B cell (primary cell): ENCODE data around the gene TCF7L1. TPM values are rescaled to one million over a fixed set of nuclear protein-coding genes. Genes with fewer than 3 reads are reported as not detected.

ENCODE experiments used
- ATAC-seq: fragments of 200-7000 bp; cut with Tn5 transposase; one replicate; pipeline ENCODE4 v1.10.0; 2021; ENCODE audit warnings: low read depth, mild to moderate bottlenecking, moderate number of reproducible peaks, moderate library complexity
- CTCF ChIA-PET: fragments of 350-600 bp; sonication (Branson Sonifier 250); formaldehyde crosslinking; loops from one replicate; lab custom pipeline; 2021; ENCODE audit warnings: antibody characterized with exemption, inconsistent platforms; lab: Charles Lee
- POLR2A ChIA-PET: fragments of 350-600 bp; sonication (Branson Sonifier 250); formaldehyde crosslinking; loops from one replicate; lab custom pipeline; 2021; ENCODE audit warnings: antibody characterized with exemption; lab: Charles Lee
- DNase-seq: peaks from one replicate; pipeline ENCODE4 v3.0.0; 2013
- H2AFZ ChIP-seq: 2 replicates; pipeline ENCODE4 v1.6.1; 2012; ENCODE audit warnings: mild to moderate bottlenecking, low read depth, low read length; ENCODE audit not compliant: insufficient read depth, poor library complexity, severe bottlenecking
- H3K27ac ChIP-seq, 2 donors: 1 replicate in 1 of 2; 2 replicates in 1 of 2; pipeline ENCODE4 v1.5.1; 2012 to 2013; ENCODE audit warnings: low read length in 2 of 2, mild to moderate bottlenecking in 2 of 2, moderate library complexity in 1 of 2
- H3K27me3 ChIP-seq, 4 experiments: fragments of 200-600 bp in 1 of 4; sonication (generic) in 1 of 4; replicated peaks in 1 of 4; 1 replicate in 2 of 4; 2 replicates in 2 of 4; pipeline versions ENCODE4 v1.6.1 to v1.7.0; 2013 to 2016; ENCODE audit warnings: low read length in 3 of 4, mild to moderate bottlenecking in 2 of 4, mixed read lengths in 1 of 4, moderate library complexity in 1 of 4; ENCODE audit not compliant: insufficient read depth in 4 of 4, control insufficient read depth in 3 of 4; ENCODE audit errors: control extremely low read depth in 1 of 4
- H3K36me3 ChIP-seq, 2 experiments: replicated peaks in 1 of 2; 1 replicate in 1 of 2; 2 replicates in 1 of 2; pipeline versions ENCODE4 v1.6.1 to v1.7.1; 2013; ENCODE audit warnings: low read length in 1 of 2; ENCODE audit not compliant: insufficient read depth in 2 of 2, control insufficient read depth in 1 of 2; ENCODE audit errors: control extremely low read depth in 1 of 2, extremely low read depth in 1 of 2
- H3K4me1 ChIP-seq, 2 donors: fragments of 200-600 bp in 1 of 2; sonication (generic) in 1 of 2; 1 replicate in 1 of 2; 2 replicates in 1 of 2; pipeline versions ENCODE4 v1.5.1 to v1.6.1; 2013 to 2017; ENCODE audit warnings: low read length in 2 of 2; ENCODE audit not compliant: control insufficient read depth in 2 of 2, insufficient read depth in 2 of 2
- H3K4me2 ChIP-seq: replicated peaks from 2 replicates; pipeline ENCODE3; 2012; ENCODE audit warnings: mild to moderate bottlenecking, low read depth, low read length; ENCODE audit not compliant: poor library complexity, severe bottlenecking
- H3K4me3 ChIP-seq, 5 experiments: fragments of 200-600 bp in 1 of 5; sonication (generic) in 1 of 5; 1 replicate in 3 of 5; 2 replicates in 2 of 5; pipeline versions ENCODE4 v1.5.1 to v1.7.0; 2011 to 2016; ENCODE audit warnings: low read length in 4 of 5, mild to moderate bottlenecking in 4 of 5, low read depth in 2 of 5, control low read depth in 1 of 5, moderate library complexity in 1 of 5; ENCODE audit not compliant: insufficient read depth in 1 of 5; ENCODE audit errors: control extremely low read depth in 1 of 5, extremely low read depth in 1 of 5
- H3K79me2 ChIP-seq: fragments of 200-600 bp; sonication (generic); one replicate; pipeline ENCODE4 v1.6.0; 2016; ENCODE audit warnings: low read length; ENCODE audit not compliant: control insufficient read depth, insufficient read depth
- H3K9ac ChIP-seq: fragments of 200-600 bp; sonication (generic); 2 replicates; pipeline ENCODE4 v1.6.1; 2017; ENCODE audit warnings: mild to moderate bottlenecking, low read length, moderate library complexity
- H3K9me3 ChIP-seq, 3 donors: one replicate each; pipeline versions ENCODE4 v1.6.1 to v1.7.1; 2013; ENCODE audit warnings: low read length in 2 of 3; ENCODE audit not compliant: control insufficient read depth in 2 of 3, insufficient read depth in 1 of 3; ENCODE audit errors: control extremely low read depth in 1 of 3
- H4K20me1 ChIP-seq: 2 replicates; pipeline ENCODE4 v1.6.0; 2012; ENCODE audit warnings: mild to moderate bottlenecking, low read length; ENCODE audit not compliant: insufficient read depth, control insufficient read depth, poor library complexity, severe bottlenecking
- H3K27ac Mint-ChIP-seq: one replicate; pipeline ENCODE4 v1.8.0; 2021; ENCODE audit warnings: mixed read lengths
- H3K27me3 Mint-ChIP-seq: one replicate; pipeline ENCODE4 v1.8.0; 2021; ENCODE audit warnings: mixed read lengths
- H3K4me1 Mint-ChIP-seq: one replicate; pipeline ENCODE4 v1.8.0; 2021; ENCODE audit warnings: mixed read lengths
- H3K4me3 Mint-ChIP-seq: one replicate; pipeline ENCODE4 v1.8.0; 2021; ENCODE audit warnings: mixed read lengths
- H3K9me3 Mint-ChIP-seq: one replicate; pipeline ENCODE4 v1.8.0; 2022; ENCODE audit warnings: mixed read lengths; ENCODE audit not compliant: insufficient read depth
- EZH2 ChIP-seq: IDR thresholded peaks from 2 replicates; pipeline ENCODE4 v1.6.1; 2012; ENCODE audit warnings: borderline replicate concordance, low read depth, mild to moderate bottlenecking, moderate library complexity, low read length; ENCODE audit not compliant: insufficient read depth, poor library complexity, severe bottlenecking
- WGBS: methylation state at CpG from one replicate; pipeline ENCODE4 v1.1.5; 2013; ENCODE audit warnings: missing lambda C conversion rate; ENCODE audit not compliant: insufficient coverage; 5-methylcytosine and 5-hydroxymethylcytosine counted together
- intact Hi-C: fragments of 100-400 bp; cut with micrococcal nuclease; formaldehyde crosslinking; loops from one replicate; pipeline ENCODE4 v1.10.0; 2022
- polyA plus RNA-seq: library from polyadenylated mRNA; depleted of rRNA; stranded (reverse); fragments of >200 nt; gene quantifications from 2 replicates; pipeline ENCODE4 v1.2.3, GENCODE V29; 2012
- total RNA-seq, 2 donors: library from RNA; stranded (reverse); fragments of 120-200 nt in 1 of 2; gene quantifications; 1 replicate in 1 of 2; 2 replicates in 1 of 2; pipeline versions ENCODE4 v1.2.3 to v1.2.4, GENCODE V29; 2013 to 2022
- TF ChIP-seq, protein P1 (sequence below): fragments of 200-600 bp; IDR thresholded peaks from one replicate; pipeline ENCODE4 v1.8.0; 2022; ENCODE audit warnings: antibody characterized with exemption, mild to moderate bottlenecking

Gene TCF7L1
- total and polyA plus RNA-seq, 2 donors (not counting 1 experiment from before 2014, with no cell fraction given): 0.67 to 0.81 TPM

DNA sequence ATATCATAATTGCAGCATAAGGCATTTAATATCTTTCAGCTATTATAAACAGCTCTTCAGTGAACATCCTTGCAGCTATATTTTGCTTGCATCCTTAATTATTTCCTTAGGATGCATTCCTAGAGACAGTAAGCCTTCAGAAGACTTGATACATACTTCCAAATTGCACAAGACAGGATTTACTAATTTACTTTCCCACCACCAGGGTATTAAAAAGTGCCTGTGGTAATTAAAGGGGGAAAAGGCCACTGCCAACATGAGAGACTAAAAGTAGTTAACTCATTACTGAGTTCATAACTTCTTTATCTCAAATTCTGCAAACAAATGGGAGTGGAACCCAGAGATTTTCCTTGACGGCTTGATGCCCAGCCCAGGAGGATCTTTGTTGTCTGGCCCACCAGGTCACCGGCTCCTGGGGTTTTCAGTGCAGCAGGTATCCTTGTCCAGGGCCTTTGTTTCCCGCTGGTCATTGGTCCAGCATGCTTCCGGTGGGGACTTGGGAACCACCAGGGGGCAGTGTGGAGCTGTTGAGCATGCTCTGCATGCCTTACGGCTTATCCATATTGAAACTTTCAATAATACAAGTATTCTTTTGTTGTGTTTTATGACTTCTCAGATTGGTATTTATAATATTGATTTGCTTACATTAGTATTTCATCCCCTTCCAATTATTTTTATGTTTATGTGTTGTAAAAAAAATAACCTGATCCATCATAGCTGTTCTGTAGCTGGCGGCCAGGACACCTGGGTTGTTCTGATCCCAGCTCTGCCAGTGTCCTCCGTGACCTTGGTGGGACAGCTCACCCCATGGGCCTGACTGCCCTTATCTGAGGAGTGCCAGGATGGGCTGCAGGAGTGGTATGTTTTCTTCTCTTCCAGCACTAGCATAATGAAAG is 133.2 kb downstream of the TCF7L1 start:
- Mint-ChIP-seq H3K27me3 (peaks cover 36% of the 10 kb centered on the region), H3K27ac (no peak overlapping the region), H3K4me1 (no peaks in the 10 kb centered on the region), H3K9me3 (no peaks in the 10 kb centered on the region), H3K4me3 (no peak overlapping the region)
- DNase-seq (peak; percentile 56), ATAC-seq (no peak)
- TF ChIP-seq, protein P1, sequence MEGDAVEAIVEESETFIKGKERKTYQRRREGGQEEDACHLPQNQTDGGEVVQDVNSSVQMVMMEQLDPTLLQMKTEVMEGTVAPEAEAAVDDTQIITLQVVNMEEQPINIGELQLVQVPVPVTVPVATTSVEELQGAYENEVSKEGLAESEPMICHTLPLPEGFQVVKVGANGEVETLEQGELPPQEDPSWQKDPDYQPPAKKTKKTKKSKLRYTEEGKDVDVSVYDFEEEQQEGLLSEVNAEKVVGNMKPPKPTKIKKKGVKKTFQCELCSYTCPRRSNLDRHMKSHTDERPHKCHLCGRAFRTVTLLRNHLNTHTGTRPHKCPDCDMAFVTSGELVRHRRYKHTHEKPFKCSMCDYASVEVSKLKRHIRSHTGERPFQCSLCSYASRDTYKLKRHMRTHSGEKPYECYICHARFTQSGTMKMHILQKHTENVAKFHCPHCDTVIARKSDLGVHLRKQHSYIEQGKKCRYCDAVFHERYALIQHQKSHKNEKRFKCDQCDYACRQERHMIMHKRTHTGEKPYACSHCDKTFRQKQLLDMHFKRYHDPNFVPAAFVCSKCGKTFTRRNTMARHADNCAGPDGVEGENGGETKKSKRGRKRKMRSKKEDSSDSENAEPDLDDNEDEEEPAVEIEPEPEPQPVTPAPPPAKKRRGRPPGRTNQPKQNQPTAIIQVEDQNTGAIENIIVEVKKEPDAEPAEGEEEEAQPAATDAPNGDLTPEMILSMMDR: peak; percentile 95
- no peak for TF ChIP-seq EZH2
- no peaks in the 10 kb centered on the region for H3K36me3 ChIP-seq
- no peaks in the 10 kb centered on the region for H3K79me2 ChIP-seq
- 74% methylated on average over 4 of the region's 7 CpGs for WGBS
- H3K4me2 ChIP-seq: no peak overlapping the region
- intact Hi-C loops: loop anchor here (1.0 kb wide), 2 partner anchors 19 to 32 kb away; no protein-coding TSS in a partner anchor
- no peaks in the 10 kb centered on the region for H4K20me1 ChIP-seq
- CTCF ChIA-PET: interaction anchor here (0.6 to 9.3 kb wide), 12 partner anchors 9 to 613 kb away, joined by 3 to 91 read pairs (median 4); no protein-coding TSS in a partner anchor
- no peak overlapping the region for H3K27ac ChIP-seq
- H3K9ac ChIP-seq: no peak overlapping the region
- H3K4me1 ChIP-seq: no peaks in the 10 kb centered on the region
- POLR2A ChIA-PET: interaction anchor here (0.6 kb wide), 1 partner anchor 47 kb away, joined by 3 read pairs; no protein-coding TSS in a partner anchor
- no peaks in the 10 kb centered on the region for H3K9me3 ChIP-seq
- H2AFZ ChIP-seq: no peak overlapping the region
- H3K27me3 ChIP-seq: peaks cover 0 to 6% (median 1%) of the 10 kb centered on the region in 4 experiments
- no peak overlapping the region for H3K4me3 ChIP-seq

DNA sequence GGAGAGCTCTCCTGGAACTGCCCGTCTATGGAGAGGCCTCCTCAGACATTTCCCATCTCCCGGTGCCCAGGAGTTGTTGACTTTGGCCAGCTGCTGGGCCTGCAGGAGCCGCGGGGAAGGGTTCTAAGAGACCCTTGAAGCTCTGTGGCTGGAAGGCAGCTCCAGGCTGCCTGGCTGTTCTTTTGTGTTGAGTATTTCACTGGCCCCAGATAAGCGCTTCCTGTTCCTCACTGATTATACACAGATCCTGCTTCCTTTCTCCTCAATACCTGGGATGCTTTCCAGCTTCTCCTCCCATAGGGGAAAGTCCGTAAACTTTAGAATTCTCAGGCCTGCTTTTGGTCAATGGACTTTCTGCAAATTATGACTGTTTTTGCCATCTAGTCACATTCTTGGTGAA is 136.8 kb downstream of the TCF7L1 start:
- H3K27ac ChIP-seq: no peak overlapping the region
- 79% methylated on average over 6 of the region's 6 CpGs for WGBS
- no peaks in the 10 kb centered on the region for H3K36me3 ChIP-seq
- Mint-ChIP-seq H3K4me1 (no peaks in the 10 kb centered on the region), H3K9me3 (no peaks in the 10 kb centered on the region), H3K27ac (no peak overlapping the region), H3K4me3 (no peak overlapping the region), H3K27me3 (peaks cover 46% of the 10 kb centered on the region)
- ATAC-seq (no peak), DNase-seq (no peak)
- H3K79me2 ChIP-seq: no peaks in the 10 kb centered on the region
- H3K9ac ChIP-seq: no peak overlapping the region
- intact Hi-C loops: no loop called here
- ChIA-PET CTCF (interaction anchor here (9.3 kb wide), 1 partner anchor 28 kb away, joined by 91 read pairs; no protein-coding TSS in a partner anchor), POLR2A (no interaction called here)
- no peak overlapping the region for H2AFZ ChIP-seq
- no peak overlapping the region for H3K4me3 ChIP-seq
- H3K27me3 ChIP-seq: peaks cover 0 to 6% (median 0%) of the 10 kb centered on the region in 4 experiments
- TF ChIP-seq EZH2: no peak
- TF ChIP-seq, protein P1: no peak
- no peaks in the 10 kb centered on the region for H4K20me1 ChIP-seq
- no peaks in the 10 kb centered on the region for H3K9me3 ChIP-seq
- H3K4me2 ChIP-seq: no peak overlapping the region
- no peaks in the 10 kb centered on the region for H3K4me1 ChIP-seq
